Cardiac septum (tissue), 1 donor: ENCODE measurements around the gene EDEM3. TPM values are rescaled to one million over a fixed set of nuclear protein-coding genes. Genes with fewer than 3 reads are reported as not detected.

Source experiments
- DNase-seq: peaks from one replicate; pipeline ENCODE4 v3.0.0-alpha.2; 2020; ENCODE audit warnings: low spot score
- intact Hi-C: fragments of 100-400 bp; cut with DNase I; formaldehyde crosslinking; loops from one replicate; pipeline ENCODE4 v1.14.0; 2022
- total RNA-seq: library from RNA; stranded (reverse); fragmentation: NEBNext Ultra II Directional; extraction: Animal tissue kit (Norgen Biotek cat#: 25700); gene quantifications from one replicate; pipeline ENCODE4 v1.2.1, GENCODE V29; 2021
- donor health status: DM: no; HTN: no; CAD: no.

The EDEM3 gene
- total RNA-seq, 1 donor from 2014 or later = 18.5 TPM

GRCh38 chr1:184745929-184746638, 8.6 kb downstream of the EDEM3 start:
- intact Hi-C loops = no loop called here
- DNase-seq = no peak

GRCh38 chr1:184745110-184745509, 9.5 kb downstream of the EDEM3 start:
- intact Hi-C loops = no loop called here
- no peak for DNase-seq

- no peak for DNase-seq
- intact Hi-C loops = no loop called here
Measured at GRCh38 chr1:184743062-184743756, 11.4 kb downstream of the EDEM3 start.

GRCh38 chr1:184740344-184740743, 14.3 kb downstream of the EDEM3 start:
- intact Hi-C loops = no loop called here
- DNase-seq = no peak

GRCh38 chr1:184739796-184740195, 14.9 kb downstream of the EDEM3 start:
- no peak for DNase-seq
- intact Hi-C loops = no loop called here

GRCh38 chr1:184739070-184739469, 15.6 kb downstream of the EDEM3 start:
- no peak for DNase-seq
- intact Hi-C loops = no loop called here

- no peak for DNase-seq
- intact Hi-C loops = no loop called here
Measured at GRCh38 chr1:184734980-184735379, 19.7 kb downstream of the EDEM3 start.

- intact Hi-C loops = no loop called here
- no peak for DNase-seq
Measured at GRCh38 chr1:184724843-184725242, 29.8 kb downstream of the EDEM3 start.

- no peak for DNase-seq
- intact Hi-C loops = no loop called here
Measured at GRCh38 chr1:184716158-184716557, 38.5 kb downstream of the EDEM3 start.

GRCh38 chr1:184709418-184709817, 45.2 kb downstream of the EDEM3 start:
- intact Hi-C loops = no loop called here
- no peak for DNase-seq

- intact Hi-C loops = no loop called here
Measured at GRCh38 chr1:184708084-184708676, 46.5 kb downstream of the EDEM3 start.

GRCh38 chr1:184705271-184705670, 49.4 kb downstream of the EDEM3 start:
- intact Hi-C loops = no loop called here
- no peak for DNase-seq

More at GRCh38 chr1:184708084-184708676, 46.5 kb downstream of the EDEM3 start:
- no peak for DNase-seq

GRCh38 chr1:184701816-184702215, 52.8 kb downstream of the EDEM3 start:
- intact Hi-C loops = no loop called here
- DNase-seq = no peak

- DNase-seq = no peak
- intact Hi-C loops = loop anchor here (10.0 kb wide), 1 partner anchor 764 kb away; no protein-coding TSS in a partner anchor
Measured at GRCh38 chr1:184698969-184699368, 55.7 kb downstream of the EDEM3 start.

GRCh38 chr1:184698016-184698415, 56.6 kb downstream of the EDEM3 start:
- DNase-seq = no peak
- intact Hi-C loops = loop anchor here (10.0 kb wide), 1 partner anchor 763 kb away; no protein-coding TSS in a partner anchor

GRCh38 chr1:184696403-184696802, 58.3 kb downstream of the EDEM3 start:
- DNase-seq = no peak
- intact Hi-C loops = loop anchor here (10.0 kb wide), 1 partner anchor 762 kb away; no protein-coding TSS in a partner anchor

GRCh38 chr1:184695023-184695422, 59.6 kb downstream of the EDEM3 start:
- no peak for DNase-seq
- intact Hi-C loops = loop anchor here (10.0 kb wide), 1 partner anchor 760 kb away; no protein-coding TSS in a partner anchor

GRCh38 chr1:184693011-184693410, 61.6 kb downstream of the EDEM3 start:
- DNase-seq = no peak
- intact Hi-C loops = loop anchor here (10.0 kb wide), 1 partner anchor 758 kb away; no protein-coding TSS in a partner anchor

- intact Hi-C loops = loop anchor here (10.0 kb wide), 1 partner anchor 757 kb away; no protein-coding TSS in a partner anchor
- DNase-seq = no peak
Measured at GRCh38 chr1:184691719-184692324, 62.8 kb downstream of the EDEM3 start.

GRCh38 chr1:184686540-184686939, 68.1 kb downstream of the EDEM3 start:
- DNase-seq = no peak
- intact Hi-C loops = no loop called here
